Right kidney (tissue), 9 donors: ENCODE results near the gene ITPR1.
"Not testable (repeated sequence)": the region's sequence is repeated elsewhere in the genome, so short reads cannot be mapped to it uniquely, and the experiment has no call there.

Experiments used
- DNase-seq: peaks from one replicate; pipeline ENCODE4 v3.0.0-alpha.2; 2016
- long read RNA-seq, 8 donors: transcript quantifications; one replicate each; lab custom pipeline, GENCODE V29; 2026

The ITPR1 gene
- long read RNA-seq, donor 1, partial matches to known transcripts = 0 of 1 reads
- long read RNA-seq, donor 1, other reads (novel, unspliced or antisense) = 0 of 1 reads
- long read RNA-seq, donor 2 = 0 reads
- long read RNA-seq, donor 3, partial matches to known transcripts = 0 of 2 reads
- long read RNA-seq, donor 3, other reads (novel, unspliced or antisense) = 0 of 2 reads
- long read RNA-seq, donor 4, full-length matches to known transcripts = 3 of 3 reads
- long read RNA-seq, donor 4, partial matches to known transcripts = 0 of 3 reads
- long read RNA-seq, donor 4, other reads (novel, unspliced or antisense) = 0 of 3 reads
- long read RNA-seq, donor 5, partial matches to known transcripts = 0 of 3 reads
- long read RNA-seq, donor 5, other reads (novel, unspliced or antisense) = 0 of 3 reads
- long read RNA-seq, donor 6, full-length matches to known transcripts = 3 of 8 reads
- long read RNA-seq, donor 6, partial matches to known transcripts = 5 of 8 reads
- long read RNA-seq, donor 6, other reads (novel, unspliced or antisense) = 0 of 8 reads
- long read RNA-seq, donor 7, partial matches to known transcripts = 8 of 13 reads
- long read RNA-seq, donor 7, other reads (novel, unspliced or antisense) = 0 of 13 reads
- long read RNA-seq, donor 8, partial matches to known transcripts = 0 of 1 reads
- long read RNA-seq, donor 8, other reads (novel, unspliced or antisense) = 0 of 1 reads

DNA sequence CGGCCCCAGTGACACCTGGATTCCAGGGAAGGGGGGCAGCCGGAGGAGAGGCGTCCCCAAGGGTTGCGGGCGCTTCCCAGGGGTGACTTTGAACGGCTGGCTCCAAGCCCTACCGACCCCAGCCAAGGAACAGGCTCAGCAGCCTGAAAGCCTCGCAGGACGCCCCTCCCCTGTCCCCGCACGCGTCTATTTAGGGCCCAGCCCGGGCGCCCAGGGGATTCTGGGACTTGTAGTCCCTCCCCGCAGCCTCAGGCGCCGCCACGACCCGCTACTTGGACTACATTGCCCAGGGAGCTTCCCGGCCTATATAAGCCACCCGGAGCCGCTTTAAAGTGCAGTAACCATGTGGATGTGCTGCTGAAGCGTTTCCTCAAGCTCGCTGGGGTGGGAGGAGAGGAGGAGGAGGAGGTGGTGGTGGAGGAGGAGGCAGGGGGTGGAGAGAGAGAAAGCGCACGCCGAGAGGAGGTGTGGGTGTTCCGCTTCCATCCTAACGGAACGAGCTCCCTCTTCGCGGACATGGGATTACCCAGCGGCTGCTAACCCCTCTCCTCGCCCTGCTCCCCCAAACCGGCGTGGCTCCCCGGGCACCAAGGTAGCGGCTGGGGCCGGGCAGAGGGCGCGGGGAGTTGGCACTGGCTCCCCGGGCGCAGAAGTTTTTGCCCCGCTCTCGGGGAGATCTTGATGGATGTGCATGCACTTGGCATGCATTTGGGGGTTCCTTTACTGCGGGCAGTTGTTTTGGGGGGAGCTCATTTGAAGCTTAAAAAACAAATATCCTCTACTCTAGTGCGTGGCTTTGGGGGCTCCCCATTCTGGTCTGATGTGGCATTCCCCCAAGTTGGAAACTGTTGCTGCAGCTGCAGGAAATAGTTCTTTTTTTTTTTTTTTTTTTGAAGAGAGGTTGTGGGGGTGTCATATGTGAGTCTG lies at the start of gene ITPR1:
ITPR1 (plus strand) TSS at position 335 of the 927 bp plus-strand sequence. CDS start 23,144 bp downstream, outside the sequence.
- DNase-seq = peak; percentile 94

DNA sequence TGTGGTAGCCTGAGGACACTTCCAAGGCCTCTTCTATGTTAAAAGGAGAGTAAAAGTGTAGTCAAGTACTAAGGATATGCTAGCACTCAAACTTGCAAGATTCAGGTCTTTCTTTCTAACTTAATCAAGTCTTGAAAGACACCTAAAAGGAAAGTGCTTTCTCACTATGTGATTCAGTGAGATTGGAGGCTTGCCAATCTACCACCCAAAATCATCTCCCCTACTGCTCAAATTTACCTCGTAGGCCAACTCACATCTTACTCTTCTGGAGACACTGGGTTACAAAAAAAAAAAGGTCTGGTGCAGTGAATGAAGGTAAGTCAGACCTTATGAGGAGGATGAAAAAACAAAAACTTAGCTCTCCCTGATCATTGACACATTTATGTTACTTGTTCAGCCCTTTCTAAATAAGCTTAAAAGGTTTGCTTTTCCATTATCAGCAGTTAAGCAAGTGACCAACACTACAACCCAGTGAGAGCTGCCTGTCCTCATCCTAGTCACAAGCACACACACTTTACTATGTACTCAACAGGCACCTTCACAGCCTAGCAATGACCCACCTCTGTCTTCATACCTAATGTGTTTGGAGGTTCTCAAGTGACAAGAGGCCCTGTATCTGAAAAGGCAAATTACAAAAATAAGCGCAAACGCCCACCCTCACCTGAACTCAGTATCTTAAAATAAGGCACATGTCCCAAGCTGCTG lies 45.7 kb upstream of the ITPR1 start:
- DNase-seq = no peak

DNA sequence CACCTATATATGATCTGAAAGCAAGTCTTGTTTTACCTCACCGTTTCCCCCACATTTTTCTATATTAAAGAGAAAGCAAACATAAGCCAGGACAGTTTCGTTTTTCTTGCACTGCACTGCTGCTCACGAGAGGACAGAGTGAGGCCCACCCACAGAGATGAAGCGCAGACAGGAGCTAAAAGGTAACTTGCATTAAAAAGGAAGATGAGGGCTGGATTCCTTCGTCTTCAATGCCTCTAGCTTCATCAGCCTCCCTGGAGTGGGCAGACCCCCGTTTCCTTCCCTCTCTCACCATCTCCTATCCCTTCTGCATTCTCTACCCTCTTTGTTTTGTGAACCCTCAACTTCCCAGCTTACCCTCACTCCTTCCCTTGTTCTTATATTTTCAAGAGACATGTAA lies 45.0 kb upstream of the ITPR1 start:
- no peak for DNase-seq

DNA sequence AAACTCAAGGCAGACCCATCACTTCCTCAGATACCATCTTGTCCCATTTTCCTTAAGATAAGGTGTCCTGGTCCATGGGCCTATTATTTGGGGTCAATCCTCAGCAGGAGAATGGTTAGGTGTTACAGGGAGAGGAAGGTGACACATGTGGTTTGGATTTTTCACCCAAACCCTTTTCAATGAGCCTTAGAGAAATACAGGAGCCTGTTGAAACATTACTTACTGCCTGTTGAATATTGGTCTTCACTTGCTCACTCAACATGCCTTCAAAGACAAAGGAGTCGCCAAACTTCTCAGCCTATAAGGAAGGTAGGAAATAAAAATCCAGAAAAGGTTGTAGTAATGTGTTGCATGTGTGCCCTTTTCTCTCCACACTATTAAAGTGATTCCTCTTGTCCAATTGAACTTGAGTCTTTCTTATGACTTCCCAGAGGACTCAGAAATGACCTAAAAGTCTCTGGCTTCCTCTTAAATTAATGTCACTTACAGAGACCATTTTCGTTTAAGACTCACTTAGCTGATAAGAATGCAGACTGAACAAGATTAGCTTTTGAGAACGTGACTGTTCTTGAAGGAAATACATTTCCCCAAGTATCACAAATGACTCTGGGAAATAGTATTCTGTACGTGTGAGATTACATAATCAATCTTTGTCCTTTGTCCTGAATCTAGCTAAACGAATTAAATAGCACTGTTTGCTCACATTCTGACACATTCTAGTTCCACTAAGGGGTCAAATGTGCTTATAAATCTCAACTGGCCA lies 43.9 kb upstream of the ITPR1 start:
- DNase-seq = no peak

DNA sequence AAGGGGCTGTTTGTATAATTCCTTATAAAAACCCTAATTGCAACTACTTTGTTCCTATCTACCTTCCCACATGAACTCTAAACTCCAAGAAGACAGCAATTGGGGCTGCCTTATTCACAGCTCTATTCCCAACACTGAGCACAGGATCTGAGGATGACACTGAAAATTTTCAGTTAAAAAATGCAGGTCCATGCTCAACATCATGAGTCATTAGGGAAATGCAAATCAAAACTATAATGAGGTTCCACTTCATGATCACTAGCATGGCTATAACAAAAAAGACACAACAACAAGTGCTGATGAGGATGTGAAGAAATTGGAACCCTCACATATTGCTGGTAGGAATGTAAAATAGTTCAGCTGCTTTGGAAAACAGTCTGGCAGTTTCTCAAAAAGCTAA lies 39.0 kb upstream of the ITPR1 start:
- no peak for DNase-seq

DNA sequence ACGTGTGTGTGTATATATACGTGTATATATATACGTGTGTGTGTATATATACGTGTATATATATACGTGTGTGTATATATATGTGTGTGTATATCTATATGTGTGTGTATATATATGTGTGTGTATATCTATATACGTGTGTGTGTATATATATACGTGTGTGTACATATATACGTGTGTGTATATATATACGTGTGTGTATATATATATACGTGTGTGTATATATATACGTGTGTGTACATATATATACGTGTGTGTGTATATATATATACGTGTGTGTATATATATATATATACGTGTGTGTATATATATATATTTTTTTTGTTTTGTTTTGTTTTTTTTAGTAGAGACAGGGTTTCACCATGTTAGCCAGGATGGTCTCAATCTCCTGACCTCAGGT lies 36.4 kb upstream of the ITPR1 start:
- DNase-seq = not testable (repeated sequence)

DNA sequence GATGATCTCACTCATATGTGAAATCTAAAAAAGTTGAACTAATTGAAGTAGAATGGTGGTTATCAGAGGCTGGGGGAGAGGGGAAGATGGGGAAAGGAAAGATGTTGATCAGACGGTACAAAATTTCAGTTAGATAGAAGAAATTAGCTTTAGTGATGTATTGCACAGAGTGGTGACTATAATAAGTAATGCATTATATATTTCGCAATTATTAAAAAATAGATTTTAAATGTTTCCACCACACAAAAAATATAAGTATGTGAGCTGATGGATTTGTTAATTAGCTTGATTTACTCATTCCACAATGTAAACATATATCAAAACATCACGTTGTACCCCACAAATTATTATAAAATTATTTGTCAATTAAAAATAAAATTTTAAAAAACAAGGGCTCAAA lies 34.2 kb upstream of the ITPR1 start:
- no peak for DNase-seq

DNA sequence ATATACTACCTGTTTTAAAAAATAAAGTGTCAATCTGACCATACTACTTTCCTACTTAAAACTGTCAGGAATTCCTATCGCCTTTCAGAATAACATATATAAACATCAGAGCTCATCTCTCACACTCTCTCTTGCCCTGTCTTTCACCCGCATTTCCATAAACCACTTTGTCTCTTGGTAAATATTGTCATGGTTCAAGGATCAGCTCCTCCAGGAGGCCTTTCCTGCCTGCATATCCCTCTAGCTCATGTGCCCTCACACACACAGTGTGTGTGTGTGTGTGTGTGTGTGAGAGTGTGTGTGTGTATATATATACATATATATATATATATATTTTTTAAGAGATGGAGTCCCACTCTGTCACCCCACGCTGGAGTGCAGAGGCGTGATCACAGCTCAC lies 32.8 kb upstream of the ITPR1 start:
- no peak for DNase-seq

DNA sequence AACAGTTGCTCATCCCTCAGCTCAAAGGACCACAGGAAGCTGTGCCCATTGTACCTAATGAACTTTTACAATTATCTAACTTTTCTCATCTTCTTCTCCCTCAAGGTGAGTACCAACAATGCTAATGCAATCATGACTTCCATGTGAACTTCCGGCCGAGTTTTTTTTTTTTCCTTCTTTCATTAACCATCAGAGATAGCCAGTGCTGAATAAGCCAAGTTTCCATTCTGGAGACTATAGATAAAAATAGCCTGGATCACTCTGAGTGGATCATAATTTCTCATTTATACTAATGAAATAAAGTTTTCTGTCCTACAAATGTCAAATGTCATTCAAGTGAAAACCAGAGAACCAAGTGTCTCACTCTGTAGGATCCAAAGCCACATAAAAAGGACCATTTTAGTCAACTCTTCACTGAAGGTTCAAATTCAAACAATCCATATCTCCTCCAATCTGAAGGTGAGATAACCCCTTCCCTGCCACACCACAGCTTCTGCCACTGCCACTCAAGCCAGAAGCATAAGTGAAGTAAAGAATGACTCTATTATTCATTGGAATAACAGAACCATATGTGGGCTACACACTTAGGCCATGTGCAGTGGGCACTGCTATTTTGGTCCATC lies 31.6 kb upstream of the ITPR1 start:
- no peak for DNase-seq

DNA sequence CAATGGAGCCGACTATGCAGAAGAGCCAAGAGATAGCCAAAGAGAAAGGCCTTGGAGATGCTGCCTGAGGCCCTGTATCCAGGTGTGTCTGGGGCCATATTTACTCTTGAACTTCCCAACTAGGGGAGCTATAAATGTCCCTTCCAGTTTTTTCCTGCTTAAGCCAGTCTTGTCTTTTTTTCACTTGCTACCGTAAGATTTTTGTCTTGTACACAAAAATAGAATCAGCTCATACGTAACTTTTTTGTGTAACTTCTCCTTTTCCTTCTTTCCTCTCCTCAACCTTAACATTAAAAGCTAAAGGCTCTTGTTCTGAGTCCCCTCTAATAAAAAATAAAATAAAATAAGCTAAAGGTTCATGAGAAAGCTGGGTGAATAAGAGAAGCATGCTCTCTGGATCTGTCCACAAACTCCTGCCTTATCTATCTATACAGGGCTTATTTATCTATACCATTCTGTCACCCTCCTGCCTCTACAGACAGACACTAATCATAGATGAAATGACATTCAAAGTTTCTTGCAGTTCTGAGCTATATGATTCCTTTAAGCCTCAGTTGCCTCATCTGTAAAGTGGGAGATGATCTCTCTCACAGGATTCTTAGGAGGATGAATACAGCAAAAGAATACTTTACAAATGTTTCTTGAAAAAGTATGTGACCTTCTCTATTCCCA lies 30.6 kb upstream of the ITPR1 start:
- DNase-seq = no peak

DNA sequence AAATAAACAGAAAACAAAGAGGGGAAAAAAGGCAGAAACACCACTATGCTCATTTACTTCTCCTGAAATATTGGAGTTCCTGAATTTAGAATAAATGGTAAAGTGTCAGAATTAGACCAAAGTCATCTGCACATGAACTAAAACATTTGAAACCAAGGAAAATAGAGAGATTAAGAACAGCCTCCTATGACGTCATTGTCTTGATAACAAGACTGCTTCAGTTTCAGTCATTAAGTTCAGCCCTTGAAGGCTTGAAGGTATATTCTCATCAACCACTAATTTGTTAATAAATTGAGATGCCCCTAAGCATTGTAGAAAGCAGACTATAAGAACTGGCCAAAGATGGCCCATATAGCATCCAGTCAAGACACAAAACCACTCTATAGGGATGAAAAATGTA lies 28.6 kb upstream of the ITPR1 start:
- no peak for DNase-seq

DNA sequence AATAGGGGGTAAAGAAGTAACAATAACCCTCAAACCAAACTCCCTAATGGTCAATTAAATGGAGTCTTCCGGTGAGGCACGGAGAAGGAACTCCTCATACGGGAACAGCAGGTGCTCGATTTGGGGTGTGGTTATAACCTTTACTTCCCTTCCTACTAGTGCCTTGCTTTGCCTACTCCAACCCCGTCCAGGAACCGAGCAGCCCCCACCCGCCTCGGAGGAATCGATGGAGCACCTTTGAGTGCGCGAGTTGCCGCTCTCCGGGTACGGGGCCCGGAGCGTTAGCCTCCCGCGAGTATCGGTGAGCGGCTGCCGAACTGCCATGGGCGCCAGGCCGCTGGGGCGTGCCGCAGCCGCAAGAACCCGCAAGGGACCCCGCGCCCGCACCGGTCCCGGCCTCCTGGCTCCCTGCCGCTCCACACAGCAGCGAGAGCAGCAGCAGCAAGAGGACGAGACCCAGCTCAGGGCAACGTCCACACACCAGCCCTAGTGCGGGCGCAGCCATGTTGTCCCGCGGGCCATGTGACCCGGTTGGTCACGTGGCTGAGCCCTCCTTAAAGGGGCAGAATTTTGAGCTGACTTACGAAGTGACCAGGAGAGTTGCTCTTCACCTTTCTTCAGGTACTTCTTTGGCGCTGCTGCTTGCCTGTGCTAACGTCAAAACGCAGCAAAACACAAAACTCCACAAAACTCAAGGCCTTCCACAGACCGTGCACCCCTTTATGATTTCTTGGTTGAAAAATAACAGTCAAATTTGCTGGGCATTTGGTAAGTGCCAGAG lies 26.2 kb upstream of the ITPR1 start, which contains the start of gene SUMF1:
SUMF1 (minus strand) TSS at position 529 of the 781 bp plus-strand sequence; CDS start at position 505, 24 bp downstream.
- peak; percentile 89 for DNase-seq

DNA sequence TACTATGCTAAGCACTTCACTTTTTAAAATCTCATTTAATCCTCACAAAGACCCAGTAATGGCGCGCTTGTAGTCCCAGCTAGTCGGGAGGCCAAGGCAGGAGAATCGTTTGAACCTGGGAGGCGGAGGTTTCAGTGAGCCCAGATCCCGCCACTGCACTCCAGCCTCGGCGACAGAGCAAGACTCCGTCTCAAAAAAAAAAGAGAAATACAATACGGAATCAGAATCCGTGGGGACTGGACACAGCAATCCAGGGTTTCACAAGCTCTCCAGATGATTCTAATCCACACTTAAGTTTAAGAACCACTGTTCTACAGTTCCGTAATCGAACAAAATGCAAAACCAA lies 25.7 kb upstream of the ITPR1 start:
- DNase-seq = no peak

DNA sequence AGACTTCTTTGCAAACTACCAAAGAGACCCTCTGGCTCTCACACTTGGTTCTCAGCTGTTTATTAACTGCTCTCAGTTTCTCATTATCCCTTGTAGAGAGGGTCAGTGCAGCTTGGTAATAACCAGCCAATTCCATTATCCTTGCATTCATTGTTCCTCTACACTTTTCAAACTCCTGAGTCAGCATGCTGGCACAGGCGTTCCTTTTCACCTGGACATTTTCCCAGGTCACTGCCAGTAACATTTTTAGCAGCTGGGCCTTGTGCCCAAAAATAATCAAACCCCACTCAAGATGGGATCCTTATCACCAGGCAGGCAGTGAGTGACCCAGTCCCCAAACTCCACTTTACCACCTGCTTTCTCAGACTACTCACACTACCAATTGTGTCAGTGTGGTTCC lies 21.2 kb upstream of the ITPR1 start:
- DNase-seq = no peak

DNA sequence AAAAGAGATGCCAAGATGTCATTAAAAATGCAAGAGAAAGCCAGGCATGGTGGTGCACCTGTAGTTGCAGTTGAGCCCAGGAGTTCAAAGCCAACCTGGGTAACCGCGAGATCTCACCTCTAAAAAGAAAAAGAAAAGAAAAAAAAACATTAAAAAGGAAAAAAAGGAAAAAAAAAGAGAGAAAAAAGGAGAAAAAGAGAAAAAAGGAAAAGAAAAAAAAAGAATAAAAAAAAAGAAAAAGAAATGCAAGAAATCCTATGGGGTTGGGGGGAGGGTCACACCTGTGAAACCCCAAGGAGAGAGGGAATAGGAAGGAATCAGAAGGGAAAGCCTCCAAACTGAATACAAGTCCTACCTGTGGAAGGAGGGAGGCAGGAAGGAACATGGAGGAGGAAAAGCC lies 20.8 kb upstream of the ITPR1 start:
- DNase-seq = no peak

DNA sequence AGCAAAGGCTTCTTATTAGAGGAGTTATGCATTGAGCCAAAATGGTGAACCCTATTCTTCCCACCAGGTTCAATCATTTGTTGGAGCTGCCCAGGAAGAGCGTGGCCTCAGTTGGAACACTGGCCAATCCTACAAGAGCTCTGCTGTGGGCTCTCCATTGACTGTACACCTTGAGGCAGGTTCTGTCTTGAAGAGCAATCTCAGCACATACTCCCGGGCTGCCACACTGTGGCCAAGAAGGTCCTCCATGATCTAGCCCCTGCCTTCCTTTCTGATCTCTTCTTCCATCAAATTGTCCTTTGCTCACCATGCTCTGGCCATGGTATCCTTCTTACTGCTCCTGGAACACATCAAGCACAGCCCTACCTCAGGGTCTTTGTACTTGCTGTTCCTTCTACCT lies 20.4 kb upstream of the ITPR1 start:
- no peak for DNase-seq

DNA sequence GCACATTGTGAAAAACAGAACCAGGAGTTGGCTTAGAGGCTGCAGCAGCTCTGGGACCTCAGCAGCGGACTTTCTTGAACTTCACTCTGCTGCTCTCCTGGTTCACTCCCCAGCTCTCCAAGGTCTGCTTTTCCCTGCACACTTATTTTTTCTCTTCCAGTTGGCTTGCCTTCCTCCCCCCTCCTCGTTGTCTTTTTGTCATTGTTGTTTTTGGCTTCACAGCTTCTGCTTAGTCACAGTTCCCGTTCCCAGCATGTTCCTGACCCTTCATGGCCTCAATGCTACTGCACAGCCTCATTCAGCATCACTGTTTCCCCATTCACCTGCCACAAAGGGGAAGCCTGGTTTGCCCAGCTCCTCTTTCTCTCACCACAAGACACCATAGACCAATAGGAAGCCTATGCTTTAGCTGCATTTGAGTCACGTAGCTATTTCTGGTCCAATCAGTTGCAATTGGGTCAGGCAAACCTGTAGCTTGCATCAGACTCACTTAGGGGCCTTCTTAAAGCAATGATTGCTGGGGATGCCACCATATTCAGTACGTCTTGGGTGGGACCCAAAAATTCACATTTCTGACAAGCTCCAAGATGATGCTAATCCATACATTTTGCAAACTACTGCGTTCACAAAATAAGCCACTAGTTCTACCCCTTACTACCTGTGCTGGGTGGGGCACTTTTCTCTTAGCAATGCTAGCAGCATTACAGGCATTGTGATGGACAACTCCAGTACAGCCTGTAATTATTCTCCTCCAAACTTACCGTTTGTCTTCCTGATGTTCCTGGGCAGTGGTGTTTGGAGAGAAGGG lies 18.3 kb upstream of the ITPR1 start:
- no peak for DNase-seq

DNA sequence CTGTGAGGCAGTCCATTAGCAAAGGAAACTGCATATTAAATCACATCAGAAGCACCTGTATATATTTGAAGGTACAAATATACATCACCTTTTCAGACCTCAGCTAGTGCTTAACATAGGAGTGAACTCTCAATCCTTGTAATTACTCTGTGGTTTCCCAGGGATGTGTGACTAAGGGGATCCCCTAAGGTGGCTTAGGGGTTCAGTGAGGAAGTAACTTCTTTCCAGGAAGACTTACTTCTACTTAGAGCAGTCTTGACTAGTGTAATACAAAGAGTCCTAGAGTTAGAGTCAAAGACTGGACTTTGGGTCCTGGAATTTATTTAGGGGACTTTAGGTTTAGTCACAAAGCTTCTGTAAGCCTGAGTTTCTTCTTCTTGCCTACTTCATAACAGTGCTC lies 17.3 kb upstream of the ITPR1 start:
- no peak for DNase-seq

DNA sequence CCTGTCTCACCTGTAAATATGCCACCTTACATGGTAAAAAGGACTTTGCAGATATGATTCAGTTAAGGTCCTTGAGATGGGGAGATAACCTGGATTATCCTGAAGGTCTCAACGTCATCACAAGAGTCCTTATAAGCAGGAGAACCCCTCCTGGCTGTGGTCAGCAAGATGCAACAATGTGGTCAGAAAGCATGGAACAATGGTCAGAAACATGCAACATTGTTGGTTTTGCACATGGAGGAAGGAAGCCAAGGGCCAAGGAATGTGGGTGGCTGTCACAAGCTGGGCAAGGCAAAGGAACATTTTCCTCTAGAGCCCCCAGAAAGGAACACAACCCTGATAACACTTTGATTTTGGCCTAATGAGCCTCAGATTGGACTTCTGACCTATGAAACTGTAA lies 16.7 kb upstream of the ITPR1 start:
- DNase-seq = no peak
